ENCODE data around the gene STK32C. TPM values are rescaled to one million over a fixed set of nuclear protein-coding genes. Genes with fewer than 3 reads are reported as not detected.

STK32C gene
- total RNA-seq, 1 donor from 2014 or later: 13.6 TPM

DNA sequence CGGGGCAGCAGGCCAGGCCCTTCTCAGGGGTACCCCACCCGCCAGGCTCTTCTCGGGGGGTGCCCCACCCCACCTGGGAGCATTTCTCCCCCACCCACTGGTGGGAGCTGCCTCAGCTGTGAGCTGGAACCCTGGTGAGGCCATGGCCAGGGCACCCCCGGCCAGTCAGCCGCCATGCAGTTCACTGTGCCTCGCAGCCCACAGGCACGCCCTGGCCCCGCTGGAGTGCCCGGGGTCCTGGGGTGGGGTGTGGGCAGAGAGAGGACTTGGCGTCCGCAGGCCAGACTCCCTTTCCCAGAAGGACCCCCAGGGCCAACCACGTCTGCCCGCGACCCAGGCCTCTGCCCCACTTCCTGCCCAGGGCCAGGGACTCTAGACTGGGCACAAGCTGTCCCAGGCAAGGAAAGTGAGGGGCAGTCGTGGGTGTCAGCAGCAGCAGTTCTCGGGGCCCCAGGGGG, 107.9 kb downstream of the STK32C start:
- no peaks in the 10 kb centered on the region for H3K9me3 ChIP-seq (ENCODE audit: insufficient read depth, low read depth, low read length)
- peaks cover 6% of the 10 kb centered on the region for H4K20me1 ChIP-seq (ENCODE audit: insufficient read depth, low read length)
- FAIRE-seq (no peak), DNase-seq (ENCODE audit: low read depth) (no peak)
- no peak overlapping the region for H2AFZ ChIP-seq (ENCODE audit: low read depth, low read length)
- H3K9ac ChIP-seq (ENCODE audit: low read length): no peak overlapping the region
- TF ChIP-seq EZH2 (IDR thresholded peaks at IDR 0.05; ENCODE audit: insufficient read depth, low read length) (no peak), CTCF (IDR thresholded peaks at IDR 0.05; ENCODE audit: insufficient read depth, low read depth, low read length) (no peak)
- no peak overlapping the region for H3K4me3 Mint-ChIP-seq (ENCODE audit: unreplicated experiment)
- no peak overlapping the region for H3K4me3 ChIP-seq (ENCODE audit: insufficient read depth, low read depth, low read length)
- peaks cover 5% of the 10 kb centered on the region for H3K36me3 Mint-ChIP-seq (ENCODE audit: low read depth, unreplicated experiment)
- H3K27me3 Mint-ChIP-seq (ENCODE audit: low read depth, unreplicated experiment): peaks cover 2% of the 10 kb centered on the region
- H3K4me1 ChIP-seq (ENCODE audit: insufficient read depth, low read length): no peaks in the 10 kb centered on the region
- no peak overlapping the region for H3K4me2 ChIP-seq (ENCODE audit: low read length)
- no peaks in the 10 kb centered on the region for H3K36me3 ChIP-seq (ENCODE audit: insufficient read depth, low read length)
- no peaks in the 10 kb centered on the region for H3K4me1 Mint-ChIP-seq (ENCODE audit: low read depth, unreplicated experiment)
- no peaks in the 10 kb centered on the region for H3K27me3 ChIP-seq (ENCODE audit: insufficient read depth, low read length)
- no peaks in the 10 kb centered on the region for H3K79me2 ChIP-seq (ENCODE audit: insufficient read depth, low read length)
- no peak overlapping the region for H3K27ac ChIP-seq (ENCODE audit: low read depth, low read length)
- H3K9me3 Mint-ChIP-seq (ENCODE audit: unreplicated experiment): no peaks in the 10 kb centered on the region
- no peak overlapping the region for H3K27ac Mint-ChIP-seq (ENCODE audit: unreplicated experiment)

GRCh38 chr10:132199268-132199853, 108.4 kb downstream of the STK32C start:
- peaks cover 5% of the 10 kb centered on the region for H3K36me3 Mint-ChIP-seq (ENCODE audit: low read depth, unreplicated experiment)
- no peak for TF ChIP-seq CTCF (IDR thresholded peaks at IDR 0.05; ENCODE audit: insufficient read depth, low read depth, low read length)
- no peak for TF ChIP-seq EZH2 (IDR thresholded peaks at IDR 0.05; ENCODE audit: insufficient read depth, low read length)
- Histone ChIP-seq H3K4me2 (ENCODE audit: low read length) (no peak overlapping the region), H3K79me2 (ENCODE audit: insufficient read depth, low read length) (no peaks in the 10 kb centered on the region), H3K27me3 (ENCODE audit: insufficient read depth, low read length) (no peaks in the 10 kb centered on the region), H3K4me1 (ENCODE audit: insufficient read depth, low read length) (no peaks in the 10 kb centered on the region), H4K20me1 (ENCODE audit: insufficient read depth, low read length) (peaks cover 10% of the 10 kb centered on the region), H3K9me3 (ENCODE audit: insufficient read depth, low read depth, low read length) (no peaks in the 10 kb centered on the region), H3K27ac (ENCODE audit: low read depth, low read length) (no peak overlapping the region), H2AFZ (ENCODE audit: low read depth, low read length) (no peak overlapping the region), H3K36me3 (ENCODE audit: insufficient read depth, low read length) (no peaks in the 10 kb centered on the region), H3K9ac (ENCODE audit: low read length) (no peak overlapping the region), H3K4me3 (ENCODE audit: insufficient read depth, low read depth, low read length) (no peak overlapping the region)
- DNase-seq (ENCODE audit: low read depth) (no peak), FAIRE-seq (no peak)
- no peaks in the 10 kb centered on the region for H3K4me1 Mint-ChIP-seq (ENCODE audit: low read depth, unreplicated experiment)
- no peak overlapping the region for H3K4me3 Mint-ChIP-seq (ENCODE audit: unreplicated experiment)
- no peaks in the 10 kb centered on the region for H3K9me3 Mint-ChIP-seq (ENCODE audit: unreplicated experiment)
- H3K27ac Mint-ChIP-seq (ENCODE audit: unreplicated experiment): no peak overlapping the region
- H3K27me3 Mint-ChIP-seq (ENCODE audit: low read depth, unreplicated experiment): peaks cover 2% of the 10 kb centered on the region

DNA sequence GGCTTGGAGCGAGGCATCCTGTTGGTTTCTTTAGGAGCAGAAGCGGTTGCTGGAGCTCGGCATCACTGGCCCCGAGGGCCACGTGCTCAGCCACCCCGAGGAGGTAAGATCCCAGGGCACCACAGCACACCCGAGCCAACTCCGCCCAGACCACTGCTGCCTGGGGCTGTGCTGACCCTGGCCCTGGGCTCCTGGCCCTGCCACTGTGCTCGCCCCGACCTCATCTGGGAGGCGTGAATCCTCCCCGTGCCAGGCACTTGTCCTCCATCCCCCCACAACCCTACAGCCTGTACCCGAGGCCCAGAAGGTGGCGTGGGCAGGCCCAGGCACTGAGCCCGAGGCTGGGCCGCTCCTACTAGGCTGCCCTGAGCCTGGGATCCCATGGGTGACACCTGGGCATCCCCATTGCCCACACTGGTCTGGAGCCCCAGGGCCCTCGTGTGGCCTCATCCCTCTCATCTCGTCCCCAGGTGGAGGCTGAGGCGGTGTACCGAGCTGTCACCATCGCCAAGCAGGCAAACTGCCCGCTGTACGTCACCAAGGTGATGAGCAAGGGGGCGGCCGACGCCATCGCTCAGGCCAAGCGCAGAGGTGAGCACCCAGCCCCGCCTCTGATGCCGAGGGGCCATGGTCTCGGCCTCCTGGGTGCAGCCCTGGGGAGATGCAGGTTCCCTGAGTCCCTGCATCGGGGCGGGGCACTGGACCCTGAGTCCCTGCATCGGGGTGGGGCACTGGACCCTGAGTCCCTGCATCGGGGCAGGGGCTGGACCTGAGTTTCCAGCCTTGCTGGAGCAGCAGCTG, 109.2 kb downstream of the STK32C start:
- peaks cover 2% of the 10 kb centered on the region for H3K27me3 Mint-ChIP-seq (ENCODE audit: low read depth, unreplicated experiment)
- H3K27ac Mint-ChIP-seq (ENCODE audit: unreplicated experiment): no peak overlapping the region
- Histone ChIP-seq H3K9ac (ENCODE audit: low read length) (no peak overlapping the region), H3K4me3 (ENCODE audit: insufficient read depth, low read depth, low read length) (no peak overlapping the region), H3K4me2 (ENCODE audit: low read length) (no peak overlapping the region), H3K27ac (ENCODE audit: low read depth, low read length) (no peak overlapping the region), H3K36me3 (ENCODE audit: insufficient read depth, low read length) (no peaks in the 10 kb centered on the region), H3K4me1 (ENCODE audit: insufficient read depth, low read length) (no peaks in the 10 kb centered on the region), H3K9me3 (ENCODE audit: insufficient read depth, low read depth, low read length) (no peaks in the 10 kb centered on the region), H4K20me1 (ENCODE audit: insufficient read depth, low read length) (peaks cover 18% of the 10 kb centered on the region), H3K79me2 (ENCODE audit: insufficient read depth, low read length) (no peaks in the 10 kb centered on the region), H3K27me3 (ENCODE audit: insufficient read depth, low read length) (no peaks in the 10 kb centered on the region), H2AFZ (ENCODE audit: low read depth, low read length) (no peak overlapping the region)
- TF ChIP-seq CTCF (IDR thresholded peaks at IDR 0.05; ENCODE audit: insufficient read depth, low read depth, low read length) (no peak), EZH2 (IDR thresholded peaks at IDR 0.05; ENCODE audit: insufficient read depth, low read length) (no peak)
- H3K4me1 Mint-ChIP-seq (ENCODE audit: low read depth, unreplicated experiment): no peaks in the 10 kb centered on the region
- no peaks in the 10 kb centered on the region for H3K9me3 Mint-ChIP-seq (ENCODE audit: unreplicated experiment)
- DNase-seq (ENCODE audit: low read depth): no peak
- H3K36me3 Mint-ChIP-seq (ENCODE audit: low read depth, unreplicated experiment): peaks cover 6% of the 10 kb centered on the region
- no peak for FAIRE-seq
- no peak overlapping the region for H3K4me3 Mint-ChIP-seq (ENCODE audit: unreplicated experiment)
